ENCODE data around the gene RUNX3. TPM values are rescaled to one million over a fixed set of nuclear protein-coding genes. Genes with fewer than 3 reads are reported as not detected.

The RUNX3 gene
- total RNA-seq, 1 experiment from 2014 or later: 0.33 TPM

DNA sequence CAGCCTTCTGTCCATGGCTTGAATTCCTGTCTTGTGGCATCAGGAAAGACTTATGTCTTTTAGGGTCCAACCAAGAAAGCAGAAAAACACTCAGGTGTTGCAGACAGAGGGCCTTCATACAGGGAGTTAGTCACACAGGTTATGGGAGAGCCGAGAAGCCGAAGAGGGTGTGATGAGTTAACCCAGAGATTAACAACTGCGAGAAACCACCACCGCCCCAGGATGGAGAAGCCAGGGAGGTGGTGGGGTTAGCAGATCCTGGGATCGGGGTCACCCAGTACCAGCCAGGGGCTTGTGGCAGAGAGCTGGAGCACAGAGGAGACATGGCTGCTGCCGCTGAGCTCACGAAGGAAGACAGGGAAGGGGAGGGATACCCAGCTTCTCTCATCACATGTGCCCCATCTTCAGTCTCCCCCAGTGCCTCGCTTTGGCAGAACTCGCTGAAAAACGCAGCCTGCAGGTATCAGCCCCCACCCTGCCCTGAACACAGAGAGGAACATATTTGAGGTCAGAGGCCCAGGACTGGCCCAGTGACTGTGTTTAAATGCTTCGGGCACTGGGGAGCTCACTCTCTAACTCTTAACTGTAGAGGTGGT, 58.7 kb downstream of the RUNX3 start:
- Histone ChIP-seq H3K18ac (ENCODE audit: insufficient read length, low read depth, low read length) (no peak overlapping the region), H3K23me2 (ENCODE audit: insufficient read length, low read depth, low read length, poor library complexity, severe bottlenecking) (no peaks in the 10 kb centered on the region), H3K27ac (ENCODE audit: insufficient read length, low read depth, low read length) (no peak overlapping the region), H4K8ac (replicated peaks; ENCODE audit: insufficient read length, low read depth, low read length) (no peak overlapping the region), H4K20me1 (ENCODE audit: control insufficient read depth, insufficient read depth, insufficient read length) (no peaks in the 10 kb centered on the region), H3K9me3 (ENCODE audit: control insufficient read depth, low read depth, low read length) (no peaks in the 10 kb centered on the region), H3K79me1 (ENCODE audit: insufficient read depth, low read depth, low read length, poor library complexity, severe bottlenecking) (no peaks in the 10 kb centered on the region), H3T11ph (ENCODE audit: low read length) (no peak overlapping the region), H2AK5ac (ENCODE audit: insufficient read length, low read length) (no peak overlapping the region), H3K79me2 (ENCODE audit: insufficient read depth, low read length) (no peaks in the 10 kb centered on the region), H2BK12ac (ENCODE audit: insufficient read length, low read depth, low read length) (no peak overlapping the region), H2BK15ac (ENCODE audit: low read depth, low read length) (no peak overlapping the region), H3K56ac (ENCODE audit: insufficient read length, low read depth, low read length) (no peak overlapping the region), H3K4ac (ENCODE audit: low read depth, low read length) (no peak overlapping the region), H3K4me1 (ENCODE audit: insufficient read depth, low read length) (no peaks in the 10 kb centered on the region), H2BK5ac (ENCODE audit: insufficient read length, low read length) (no peak overlapping the region), H2BK120ac (ENCODE audit: low read depth, low read length, poor library complexity, severe bottlenecking) (no peak overlapping the region), H3K23ac (ENCODE audit: insufficient read length, low read depth, low read length) (no peak overlapping the region), H3K9ac (ENCODE audit: extremely low read depth, insufficient read length, low read length) (no peak overlapping the region), H4K5ac (ENCODE audit: insufficient read length, low read depth, low read length) (no peak overlapping the region), H2AFZ (ENCODE audit: low read length) (no peak overlapping the region), H3K14ac (ENCODE audit: insufficient read depth, low read length) (no peak overlapping the region), H4K91ac (ENCODE audit: insufficient read length, low read depth, low read length) (no peak overlapping the region), H2BK20ac (ENCODE audit: low read depth, low read length, poor library complexity, severe bottlenecking) (no peak overlapping the region), H3K27me3 (ENCODE audit: insufficient read depth, low read length) (no peaks in the 10 kb centered on the region), H3K4me2 (ENCODE audit: insufficient read depth, insufficient read length, low read length) (no peak overlapping the region)
- Mint-ChIP-seq H3K27ac (peak overlapping the region in 1 of 3 experiments; percentile 59; a peak in 2 of 7 replicates), H3K9me3 (no peaks in the 10 kb centered on the region), H3K27me3 (ENCODE audit: low read depth) (peaks cover 4% of the 10 kb centered on the region), H3K36me3 (ENCODE audit: insufficient read depth in 1 of 3, low read depth in 3 of 3) (no peaks in the 10 kb centered on the region), H3K4me3 (no peak overlapping the region), H3K4me1 (peaks cover 9 to 11% of the 10 kb centered on the region in 2 experiments)
- TF ChIP-seq, protein P1, sequence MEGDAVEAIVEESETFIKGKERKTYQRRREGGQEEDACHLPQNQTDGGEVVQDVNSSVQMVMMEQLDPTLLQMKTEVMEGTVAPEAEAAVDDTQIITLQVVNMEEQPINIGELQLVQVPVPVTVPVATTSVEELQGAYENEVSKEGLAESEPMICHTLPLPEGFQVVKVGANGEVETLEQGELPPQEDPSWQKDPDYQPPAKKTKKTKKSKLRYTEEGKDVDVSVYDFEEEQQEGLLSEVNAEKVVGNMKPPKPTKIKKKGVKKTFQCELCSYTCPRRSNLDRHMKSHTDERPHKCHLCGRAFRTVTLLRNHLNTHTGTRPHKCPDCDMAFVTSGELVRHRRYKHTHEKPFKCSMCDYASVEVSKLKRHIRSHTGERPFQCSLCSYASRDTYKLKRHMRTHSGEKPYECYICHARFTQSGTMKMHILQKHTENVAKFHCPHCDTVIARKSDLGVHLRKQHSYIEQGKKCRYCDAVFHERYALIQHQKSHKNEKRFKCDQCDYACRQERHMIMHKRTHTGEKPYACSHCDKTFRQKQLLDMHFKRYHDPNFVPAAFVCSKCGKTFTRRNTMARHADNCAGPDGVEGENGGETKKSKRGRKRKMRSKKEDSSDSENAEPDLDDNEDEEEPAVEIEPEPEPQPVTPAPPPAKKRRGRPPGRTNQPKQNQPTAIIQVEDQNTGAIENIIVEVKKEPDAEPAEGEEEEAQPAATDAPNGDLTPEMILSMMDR (conservative IDR thresholded peaks at IDR 0.05): no peak
- WGBS (ENCODE audit: extremely low coverage, insufficient read length, low lambda C conversion rate): no CpG with 5 or more reads among the region's 11 CpGs
- no peak for DNase-seq

All from H9 (cell line).